Measurements from ENCODE around the gene CALML3.
"Not testable (repeated sequence)": the region's sequence is repeated elsewhere in the genome, so short reads cannot be mapped to it uniquely, and the experiment has no call there.

CALML3 gene

GRCh38 chr10:5524641-5525560, at the start of gene CALML3:
Gene CALML3, plus strand, starts transcription at chr10:5524961. Its CDS starts 125 bp downstream, at chr10:5525086.
- peak within 1 kb of the TSS; percentile 84 for H3K27ac ChIP-seq
- ChIA-PET POLR2A (ENCODE audit: low non-redundant PET) (interaction anchor here (1.2 to 2.2 kb wide), 2 partner anchors 22 to 36 kb away, joined by 4 to 8 read pairs; no protein-coding TSS in a partner anchor), CTCF (interaction anchor here (0.5 to 2.1 kb wide), 2 partner anchors 36 to 98 kb away, joined by 3 to 8 read pairs; no protein-coding TSS in a partner anchor)
- TF ChIP-seq CTCF (conservative IDR thresholded peaks at IDR 0.05; ENCODE audit: low read depth): no peak
- peak; percentile 64 for DNase-seq (ENCODE audit: low spot score)

GRCh38 chr10:5475088-5475487, 49.7 kb upstream of the CALML3 start:
- H3K27ac ChIP-seq; POLR2A ChIA-PET (ENCODE audit: low non-redundant PET); DNase-seq (ENCODE audit: low spot score); CTCF ChIA-PET: not testable (repeated sequence)

- DNase-seq (ENCODE audit: low spot score); H3K27ac ChIP-seq; POLR2A ChIA-PET (ENCODE audit: low non-redundant PET): not testable (repeated sequence)
- CTCF ChIA-PET: interaction anchor here (1.0 kb wide), 1 partner anchor 147 kb away, joined by 4 read pairs; no protein-coding TSS in a partner anchor
These were observed 48.6 kb upstream of the CALML3 start for GRCh38 chr10:5475974-5476807.

GRCh38 chr10:5476918-5477525, 47.7 kb upstream of the CALML3 start:
- POLR2A ChIA-PET (ENCODE audit: low non-redundant PET): no interaction called here
- no peak for TF ChIP-seq CTCF (conservative IDR thresholded peaks at IDR 0.05; ENCODE audit: low read depth)
- CTCF ChIA-PET: interaction anchor here (1.0 kb wide), 1 partner anchor 146 kb away, joined by 4 read pairs; no protein-coding TSS in a partner anchor

GRCh38 chr10:5477948-5478693, 46.6 kb upstream of the CALML3 start:
- DNase-seq (ENCODE audit: low spot score): no peak
- ChIA-PET POLR2A (ENCODE audit: low non-redundant PET) (no interaction called here), CTCF (interaction anchor here (0.6 kb wide), 1 partner anchor 204 kb away, joined by 3 read pairs; no protein-coding TSS in a partner anchor)
- TF ChIP-seq CTCF (conservative IDR thresholded peaks at IDR 0.05; ENCODE audit: low read depth): no peak
- H3K27ac ChIP-seq: no peak overlapping the region

More at GRCh38 chr10:5476918-5477525, 47.7 kb upstream of the CALML3 start:
- no peak for DNase-seq (ENCODE audit: low spot score)
- H3K27ac ChIP-seq: no peak overlapping the region

GRCh38 chr10:5478694-5479305, 46.0 kb upstream of the CALML3 start:
- no peak for TF ChIP-seq CTCF (conservative IDR thresholded peaks at IDR 0.05; ENCODE audit: low read depth)
- H3K27ac ChIP-seq: no peak overlapping the region
- POLR2A ChIA-PET (ENCODE audit: low non-redundant PET): no interaction called here
- DNase-seq (ENCODE audit: low spot score): no peak
- CTCF ChIA-PET: interaction anchor here (1.2 kb wide), 1 partner anchor 144 kb away, joined by 3 read pairs; no protein-coding TSS in a partner anchor

Data from RWPE1 (cell line).